K562 (cell line): ENCODE data around the gene CD36. TPM values are rescaled to one million over a fixed set of nuclear protein-coding genes. Genes with fewer than 3 reads are reported as not detected.

Source experiments
- ATAC-seq: fragments of 200-7000 bp; cut with Tn5 transposase; 3 replicates; pipeline ENCODE4 v1.9.1; 2020; ENCODE audit warnings: moderate library complexity
- BruUV-seq: library from RNA; stranded (reverse); fragments of 400-500 nt; replicated peaks from 2 replicates; lab custom pipeline; 2021; lab: Mats Ljungman, UMichigan
- CTCF ChIA-PET: fragments of 300-600 bp; formaldehyde crosslinking; extraction: SDS; loops from one replicate; lab custom pipeline; 2021; ENCODE audit warnings: low intra/inter-chr PET ratio; lab: Yijun Ruan, JAX
- POLR2A ChIA-PET: fragments of 300-600, 350-650 bp; sonication (Branson Sonifier 250); formaldehyde crosslinking; extraction: SDS; loops from one replicate; lab custom pipeline; 2021; ENCODE audit warnings: antibody characterized with exemption, inconsistent platforms; lab: Yijun Ruan, JAX
- DNase-seq, 4 experiments: peaks; one replicate each; pipeline versions ENCODE4 v3.0.0 to v3.0.0-alpha.2; 2011 to 2018; ENCODE audit warnings: low spot score in 3 of 4, mixed read lengths in 3 of 4; ENCODE audit errors: extremely low read depth in 1 of 4
- FAIRE-seq: peaks from 2 replicates; lab custom pipeline; 2011; peaks lifted over from hg19 to GRCh38; lab: Jason Lieb, UNC
- H2AFZ ChIP-seq: 2 replicates; pipeline ENCODE4 v1.6.0; 2011; ENCODE audit warnings: low read depth, low read length, control low read depth, inconsistent platforms
- H3K27ac ChIP-seq: fragments of 200-600 bp; 3 replicates; pipeline ENCODE4 v1.8.0; 2011; ENCODE audit warnings: low read depth, mild to moderate bottlenecking, control low read depth, inconsistent platforms, low read length, moderate library complexity, mixed read lengths; ENCODE audit errors: extremely low read depth
- H3K27me3 ChIP-seq, 2 experiments: fragments of 300-600 bp in 1 of 2; 2 replicates in 1 of 2; 3 replicates in 1 of 2; pipeline versions ENCODE4 v1.6.0 to v1.8.0; 2011; ENCODE audit warnings: inconsistent platforms in 2 of 2, low read length in 2 of 2, mild to moderate bottlenecking in 1 of 2, mixed read lengths in 1 of 2, moderate library complexity in 1 of 2; ENCODE audit not compliant: control insufficient read depth in 2 of 2, insufficient read depth in 2 of 2
- H3K36me3 ChIP-seq: fragments of 300-600 bp; 3 replicates; pipeline ENCODE4 v1.8.0; 2011; ENCODE audit warnings: mild to moderate bottlenecking, low read length, inconsistent platforms; ENCODE audit not compliant: control insufficient read depth, insufficient read depth
- H3K4me1 ChIP-seq, 2 experiments: fragments of 200-600 bp in 1 of 2; replicated peaks in 1 of 2; 2 replicates in 1 of 2; 3 replicates in 1 of 2; pipeline versions ENCODE4 v1.5.1 to v1.8.0; 2011; ENCODE audit warnings: inconsistent platforms in 2 of 2, low read length in 2 of 2, mild to moderate bottlenecking in 1 of 2, mixed read lengths in 1 of 2, moderate library complexity in 1 of 2; ENCODE audit not compliant: control insufficient read depth in 2 of 2, insufficient read depth in 2 of 2
- H3K4me2 ChIP-seq: 2 replicates; pipeline ENCODE4 v1.6.1; 2011; ENCODE audit warnings: low read length, control low read depth, inconsistent platforms, mixed read lengths; ENCODE audit not compliant: insufficient read depth
- H3K4me3 ChIP-seq: fragments of 200-600 bp; sonication (generic), shearing (Covaris generic); 2 replicates; pipeline ENCODE4 v1.5.1; 2016; ENCODE audit warnings: control low read depth, inconsistent platforms
- H3K79me2 ChIP-seq: fragments of 200-600 bp; 3 replicates; pipeline ENCODE4 v1.8.0; 2011; ENCODE audit warnings: low read length, inconsistent platforms; ENCODE audit not compliant: control insufficient read depth, insufficient read depth
- H3K9ac ChIP-seq, 2 experiments: 2 replicates each; pipeline versions ENCODE4 v1.6.0 to v1.6.1; 2011; ENCODE audit warnings: low read depth in 2 of 2, low read length in 2 of 2, control low read depth in 1 of 2, inconsistent platforms in 1 of 2, mild to moderate bottlenecking in 1 of 2, mixed read lengths in 1 of 2; ENCODE audit not compliant: insufficient read depth in 1 of 2
- H3K9me1 ChIP-seq: one replicate; pipeline ENCODE4 v1.6.0; 2011; ENCODE audit warnings: inconsistent platforms, mild to moderate bottlenecking, low read length, moderate library complexity; ENCODE audit not compliant: control insufficient read depth, insufficient read depth
- H3K9me3 ChIP-seq: replicated peaks from 2 replicates; pipeline ENCODE4 v1.5.1; 2011; ENCODE audit warnings: low read depth, low read length, inconsistent platforms; ENCODE audit not compliant: control insufficient read depth, insufficient read depth
- H4K20me1 ChIP-seq: replicated peaks from 2 replicates; pipeline ENCODE4 v1.6.1; 2011; ENCODE audit warnings: low read length, inconsistent platforms, mixed read lengths; ENCODE audit not compliant: control insufficient read depth, insufficient read depth
- ARNT ChIP-seq, 2 experiments: fragments of 450-650 bp; IDR thresholded peaks; 2 replicates each; pipeline ENCODE4 v1.6.1; 2016; ENCODE audit warnings: mild to moderate bottlenecking in 1 of 2
- CHD2 ChIP-seq: IDR thresholded peaks from 2 replicates; pipeline ENCODE4 v1.6.1; 2011; ENCODE audit warnings: low read depth, low read length
- HLTF ChIP-seq: fragments of 450-650 bp; IDR thresholded peaks from 2 replicates; pipeline ENCODE4 v1.6.1; 2016
- RAD51 ChIP-seq: fragments of 450-650 bp; IDR thresholded peaks from 2 replicates; pipeline ENCODE4 v1.7.1; 2016; ENCODE audit warnings: low read depth, mild to moderate bottlenecking, borderline replicate concordance
- RBM34 ChIP-seq: fragments of 200-400 bp; formaldehyde crosslinking; IDR thresholded peaks from 2 replicates; pipeline ENCODE4 v1.6.1; 2018; ENCODE audit warnings: low read length, borderline replicate concordance; ENCODE audit not compliant: insufficient read depth
- SPI1 ChIP-seq: IDR thresholded peaks from 2 replicates; pipeline ENCODE4 v1.6.1; 2011; ENCODE audit warnings: low read depth, low read length, control low read depth, borderline replicate concordance
- ZNF3 ChIP-seq: fragments of 250-450 bp; sonication (Bioruptor Pico); IDR thresholded peaks from 2 replicates; pipeline ENCODE4 v1.5.0; 2021; ENCODE audit warnings: mild to moderate bottlenecking, moderate library complexity
- ZNF785 ChIP-seq: fragments of 250-450 bp; sonication (Bioruptor Pico); IDR thresholded peaks from 2 replicates; pipeline ENCODE4 v1.4.0; 2020; ENCODE audit warnings: mild to moderate bottlenecking
- WGBS: fragments of 100-300 bp; shearing (Covaris generic); methylation state at CpG from one replicate; pipeline ENCODE4 v1.1.6; 2016; ENCODE audit warnings: low coverage, mixed read lengths; ENCODE audit not compliant: insufficient coverage; ENCODE audit errors: missing lambda C conversion rate; 5-methylcytosine and 5-hydroxymethylcytosine counted together
- in situ Hi-C: fragments of 300-500 bp; cut with MboI; formaldehyde crosslinking; loops from 4 replicates; pipeline ENCODE4 v1.15.0; 2018; ENCODE audit warnings: inconsistent platforms, mixed read lengths
- intact Hi-C: fragments of 100-400 bp; cut with micrococcal nuclease; formaldehyde crosslinking; loops from 2 replicates; pipeline ENCODE4 v1.14.2; 2022
- polyA plus RNA-seq, 8 experiments: library from polyadenylated mRNA; depleted of rRNA in 4 of 8; stranded (reverse) in 5 of 8; unstranded in 3 of 8; fragments of >200 nt; fragmentation: Nextera tagmentation in 2 of 8; fragmentation: Illumina TruSeq in 1 of 8; extraction: Ambion mirVana in 2 of 8; extraction: Trizol in 1 of 8; gene quantifications; 2 replicates each; pipeline versions ENCODE4 v1.2.1 to v1.2.3, GENCODE V29; 2011 to 2014; ENCODE audit warnings: inconsistent platforms in 1 of 8, missing spikeins in 1 of 8
- total RNA-seq, 7 experiments: library from RNA; depleted of rRNA in 6 of 7; stranded (reverse); fragments of >200 nt in 6 of 7; fragmentation: Illumina TruSeq in 2 of 7; extraction: Trizol in 2 of 7; gene quantifications; 2 replicates each; pipeline versions ENCODE4 v1.2.1 to v1.2.3, GENCODE V29; 2011 to 2021; ENCODE audit warnings: low replicate concordance in 1 of 7
- TF ChIP-seq, protein P1 (sequence below), 2 experiments: fragments of 450-650 bp; IDR thresholded peaks; 2 replicates each; pipeline ENCODE4 v1.6.1; 2018; ENCODE audit warnings: mild to moderate bottlenecking in 2 of 2, low read depth in 1 of 2; ENCODE audit not compliant: partially characterized antibody in 2 of 2
- TF ChIP-seq, protein P2 (sequence below): sonication (generic); formaldehyde crosslinking; IDR thresholded peaks from 2 replicates; pipeline ENCODE4 v1.8.0; 2022; ENCODE audit warnings: mild to moderate bottlenecking, missing genetic modification reagents
- TF ChIP-seq, protein P3 (sequence below), 3 experiments: fragments of 200-800 bp in 1 of 3; sonication (Bioruptor generic) in 1 of 3; sonication (generic) in 1 of 3; formaldehyde crosslinking in 1 of 3; IDR thresholded peaks; 2 replicates each; pipeline versions ENCODE4 v1.6.1 to v1.8.0; 2016 to 2022; ENCODE audit warnings: mild to moderate bottlenecking in 2 of 3, missing compliant biosample characterization in 2 of 3, missing genetic modification characterization in 2 of 3, missing genetic modification reagents in 1 of 3

Gene CD36
- total and polyA plus RNA-seq, 9 of the 15 experiments (the other 6 are each of a cell fraction or from before 2014, with no cell fraction given) = 0.09 to 4.0 (median 0.42) TPM

DNA sequence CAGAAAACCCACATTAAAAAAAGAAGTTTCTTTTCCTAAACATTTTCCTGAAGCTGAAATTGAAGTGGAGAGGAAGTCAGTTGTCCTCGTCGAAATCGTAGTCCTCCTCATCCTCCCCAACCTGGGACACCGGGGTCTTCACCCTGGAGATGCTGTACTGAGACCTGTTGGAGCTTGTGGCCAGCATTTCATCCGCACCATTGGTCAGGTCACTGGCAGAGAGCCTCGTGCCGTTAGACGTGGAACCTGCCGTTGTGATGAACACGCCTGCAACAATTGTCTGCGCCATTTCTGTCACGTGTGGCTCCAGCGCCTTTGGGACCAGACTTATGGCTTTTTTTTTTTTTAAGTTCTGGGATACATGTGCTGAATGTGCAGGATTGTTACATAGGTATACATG is 23.8 kb downstream of the CD36 start:
- H3K9me3 ChIP-seq = no peaks in the 10 kb centered on the region
- H3K9me1 ChIP-seq = no peaks in the 10 kb centered on the region
- TF ChIP-seq SPI1 (no peak), RBM34 (no peak)
- H3K79me2 ChIP-seq = no peaks in the 10 kb centered on the region
- no peak overlapping the region for H3K4me3 ChIP-seq
- H3K9ac ChIP-seq = no peak overlapping the region
- no peaks in the 10 kb centered on the region for H3K36me3 ChIP-seq
- H3K4me1 ChIP-seq = no peaks in the 10 kb centered on the region
- no peak overlapping the region for H2AFZ ChIP-seq
- no peak overlapping the region for H3K27ac ChIP-seq
- ATAC-seq (no peak), FAIRE-seq (no peak), DNase-seq (no peak)
- no peak overlapping the region for H3K4me2 ChIP-seq
- POLR2A ChIA-PET = no interaction called here
- BruUV-seq = no TSS peak
- CTCF ChIA-PET = no interaction called here
- H4K20me1 ChIP-seq = no peaks in the 10 kb centered on the region
- in situ Hi-C loops (no loop called here), intact Hi-C loops (no loop called here)
- under 1% methylated on average over 13 of the region's 13 CpGs for WGBS
- H3K27me3 ChIP-seq = no peaks in the 10 kb centered on the region

DNA sequence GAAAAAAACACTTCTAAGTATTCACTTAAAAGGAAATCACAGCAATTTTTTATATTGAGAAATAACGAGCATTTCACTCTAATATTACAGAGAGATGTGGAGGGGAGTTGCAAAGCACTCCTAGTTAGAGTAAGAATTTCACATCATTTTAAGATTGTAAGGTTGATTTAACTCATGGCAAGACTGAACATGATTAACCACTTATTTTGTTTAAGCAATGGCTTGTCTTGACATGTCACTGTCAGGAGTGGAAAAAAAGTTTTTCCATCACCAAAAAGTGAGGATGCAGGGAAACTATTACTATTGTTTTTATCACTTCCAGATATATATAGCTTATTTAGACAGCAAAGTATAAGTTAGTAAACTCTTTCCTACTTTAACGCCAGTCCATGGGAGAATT is 27.1 kb downstream of the CD36 start:
- Histone ChIP-seq H3K9me1 (no peaks in the 10 kb centered on the region), H3K4me2 (no peak overlapping the region), H4K20me1 (no peaks in the 10 kb centered on the region), H3K4me1 (no peaks in the 10 kb centered on the region), H2AFZ (no peak overlapping the region), H3K27me3 (no peaks in the 10 kb centered on the region), H3K9ac (no peak overlapping the region), H3K27ac (no peak overlapping the region), H3K36me3 (no peaks in the 10 kb centered on the region), H3K79me2 (no peaks in the 10 kb centered on the region), H3K4me3 (no peak overlapping the region), H3K9me3 (no peaks in the 10 kb centered on the region)
- BruUV-seq = no TSS peak
- WGBS = 0% methylated on average over 2 of the region's 2 CpGs
- ChIA-PET POLR2A (no interaction called here), CTCF (no interaction called here)
- ATAC-seq = no peak
- intact Hi-C loops = no loop called here
- no peak for DNase-seq
- no peak for FAIRE-seq
- in situ Hi-C loops = no loop called here
- TF ChIP-seq ZNF3 (CRISPR knock-in tag) = no peak
- TF ChIP-seq CHD2 = no peak
- TF ChIP-seq ARNT (IDR thresholded peaks at IDR 0.05) = no peak
- TF ChIP-seq ZNF785 (CRISPR knock-in tag) = no peak
- TF ChIP-seq, protein P1, sequence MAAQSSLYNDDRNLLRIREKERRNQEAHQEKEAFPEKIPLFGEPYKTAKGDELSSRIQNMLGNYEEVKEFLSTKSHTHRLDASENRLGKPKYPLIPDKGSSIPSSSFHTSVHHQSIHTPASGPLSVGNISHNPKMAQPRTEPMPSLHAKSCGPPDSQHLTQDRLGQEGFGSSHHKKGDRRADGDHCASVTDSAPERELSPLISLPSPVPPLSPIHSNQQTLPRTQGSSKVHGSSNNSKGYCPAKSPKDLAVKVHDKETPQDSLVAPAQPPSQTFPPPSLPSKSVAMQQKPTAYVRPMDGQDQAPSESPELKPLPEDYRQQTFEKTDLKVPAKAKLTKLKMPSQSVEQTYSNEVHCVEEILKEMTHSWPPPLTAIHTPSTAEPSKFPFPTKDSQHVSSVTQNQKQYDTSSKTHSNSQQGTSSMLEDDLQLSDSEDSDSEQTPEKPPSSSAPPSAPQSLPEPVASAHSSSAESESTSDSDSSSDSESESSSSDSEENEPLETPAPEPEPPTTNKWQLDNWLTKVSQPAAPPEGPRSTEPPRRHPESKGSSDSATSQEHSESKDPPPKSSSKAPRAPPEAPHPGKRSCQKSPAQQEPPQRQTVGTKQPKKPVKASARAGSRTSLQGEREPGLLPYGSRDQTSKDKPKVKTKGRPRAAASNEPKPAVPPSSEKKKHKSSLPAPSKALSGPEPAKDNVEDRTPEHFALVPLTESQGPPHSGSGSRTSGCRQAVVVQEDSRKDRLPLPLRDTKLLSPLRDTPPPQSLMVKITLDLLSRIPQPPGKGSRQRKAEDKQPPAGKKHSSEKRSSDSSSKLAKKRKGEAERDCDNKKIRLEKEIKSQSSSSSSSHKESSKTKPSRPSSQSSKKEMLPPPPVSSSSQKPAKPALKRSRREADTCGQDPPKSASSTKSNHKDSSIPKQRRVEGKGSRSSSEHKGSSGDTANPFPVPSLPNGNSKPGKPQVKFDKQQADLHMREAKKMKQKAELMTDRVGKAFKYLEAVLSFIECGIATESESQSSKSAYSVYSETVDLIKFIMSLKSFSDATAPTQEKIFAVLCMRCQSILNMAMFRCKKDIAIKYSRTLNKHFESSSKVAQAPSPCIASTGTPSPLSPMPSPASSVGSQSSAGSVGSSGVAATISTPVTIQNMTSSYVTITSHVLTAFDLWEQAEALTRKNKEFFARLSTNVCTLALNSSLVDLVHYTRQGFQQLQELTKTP (IDR thresholded peaks at IDR 0.05; ENCODE audit: low read depth in 1 of 2, partially characterized antibody in 2 of 2) = no peak
- TF ChIP-seq, protein P2, sequence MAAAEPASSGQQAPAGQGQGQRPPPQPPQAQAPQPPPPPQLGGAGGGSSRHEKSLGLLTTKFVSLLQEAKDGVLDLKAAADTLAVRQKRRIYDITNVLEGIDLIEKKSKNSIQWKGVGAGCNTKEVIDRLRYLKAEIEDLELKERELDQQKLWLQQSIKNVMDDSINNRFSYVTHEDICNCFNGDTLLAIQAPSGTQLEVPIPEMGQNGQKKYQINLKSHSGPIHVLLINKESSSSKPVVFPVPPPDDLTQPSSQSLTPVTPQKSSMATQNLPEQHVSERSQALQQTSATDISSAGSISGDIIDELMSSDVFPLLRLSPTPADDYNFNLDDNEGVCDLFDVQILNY (CRISPR knock-in tag) = no peak
- TF ChIP-seq HLTF = no peak
- TF ChIP-seq RAD51 = no peak
- TF ChIP-seq, protein P3, sequence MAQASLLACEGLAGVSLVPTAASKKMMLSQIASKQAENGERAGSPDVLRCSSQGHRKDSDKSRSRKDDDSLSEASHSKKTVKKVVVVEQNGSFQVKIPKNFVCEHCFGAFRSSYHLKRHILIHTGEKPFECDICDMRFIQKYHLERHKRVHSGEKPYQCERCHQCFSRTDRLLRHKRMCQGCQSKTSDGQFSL (CRISPR knock-in tag; IDR thresholded peaks at IDR 0.05) = no peak
- TF ChIP-seq, protein P3 (tag; IDR thresholded peaks at IDR 0.05) = no peak
